ENCODE data around the gene XRN2.

GRCh38 chr20:21323640-21324039, 20.5 kb downstream of the XRN2 start:
- TF ChIP-seq POLR2A (IDR thresholded peaks at IDR 0.05), result no peak
- TF ChIP-seq, protein P1, sequence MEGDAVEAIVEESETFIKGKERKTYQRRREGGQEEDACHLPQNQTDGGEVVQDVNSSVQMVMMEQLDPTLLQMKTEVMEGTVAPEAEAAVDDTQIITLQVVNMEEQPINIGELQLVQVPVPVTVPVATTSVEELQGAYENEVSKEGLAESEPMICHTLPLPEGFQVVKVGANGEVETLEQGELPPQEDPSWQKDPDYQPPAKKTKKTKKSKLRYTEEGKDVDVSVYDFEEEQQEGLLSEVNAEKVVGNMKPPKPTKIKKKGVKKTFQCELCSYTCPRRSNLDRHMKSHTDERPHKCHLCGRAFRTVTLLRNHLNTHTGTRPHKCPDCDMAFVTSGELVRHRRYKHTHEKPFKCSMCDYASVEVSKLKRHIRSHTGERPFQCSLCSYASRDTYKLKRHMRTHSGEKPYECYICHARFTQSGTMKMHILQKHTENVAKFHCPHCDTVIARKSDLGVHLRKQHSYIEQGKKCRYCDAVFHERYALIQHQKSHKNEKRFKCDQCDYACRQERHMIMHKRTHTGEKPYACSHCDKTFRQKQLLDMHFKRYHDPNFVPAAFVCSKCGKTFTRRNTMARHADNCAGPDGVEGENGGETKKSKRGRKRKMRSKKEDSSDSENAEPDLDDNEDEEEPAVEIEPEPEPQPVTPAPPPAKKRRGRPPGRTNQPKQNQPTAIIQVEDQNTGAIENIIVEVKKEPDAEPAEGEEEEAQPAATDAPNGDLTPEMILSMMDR (IDR thresholded peaks at IDR 0.05), result no peak
